Measurements from ENCODE around the gene HDLBP. TPM values are rescaled to one million over a fixed set of nuclear protein-coding genes. Genes with fewer than 3 reads are reported as not detected.

The HDLBP gene
- total RNA-seq, 1 donor from 2014 or later: 405 TPM

- Histone ChIP-seq H3K36me3 (ENCODE audit: control insufficient read depth, insufficient read depth, low read length) (no peaks in the 10 kb centered on the region), H3K27me3 (ENCODE audit: control insufficient read depth, insufficient read depth, low read length) (peaks cover 16% of the 10 kb centered on the region), H3K4me3 (ENCODE audit: low read depth, low read length) (no peak overlapping the region)
- no peak for DNase-seq (ENCODE audit: low read depth)
- no peak for TF ChIP-seq CTCF (IDR thresholded peaks at IDR 0.05; ENCODE audit: insufficient read depth, low read length, poor library complexity, severe bottlenecking)
Observed at GRCh38 chr2:241214766-241215165, 100.7 kb downstream of the HDLBP start.

GRCh38 chr2:241214209-241214608 is 101.3 kb downstream of the HDLBP start:
- no peak for TF ChIP-seq CTCF (IDR thresholded peaks at IDR 0.05; ENCODE audit: insufficient read depth, low read length, poor library complexity, severe bottlenecking)
- Histone ChIP-seq H3K27me3 (ENCODE audit: control insufficient read depth, insufficient read depth, low read length) (peaks cover 16% of the 10 kb centered on the region), H3K4me3 (ENCODE audit: low read depth, low read length) (no peak overlapping the region), H3K36me3 (ENCODE audit: control insufficient read depth, insufficient read depth, low read length) (no peaks in the 10 kb centered on the region)
- DNase-seq (ENCODE audit: low read depth): no peak

GRCh38 chr2:241213567-241213966 is 101.9 kb downstream of the HDLBP start:
- H3K36me3 ChIP-seq (ENCODE audit: control insufficient read depth, insufficient read depth, low read length): no peaks in the 10 kb centered on the region
- no peak overlapping the region for H3K4me3 ChIP-seq (ENCODE audit: low read depth, low read length)
- H3K27me3 ChIP-seq (ENCODE audit: control insufficient read depth, insufficient read depth, low read length): peaks cover 16% of the 10 kb centered on the region
- DNase-seq (ENCODE audit: low read depth): no peak
- no peak for TF ChIP-seq CTCF (IDR thresholded peaks at IDR 0.05; ENCODE audit: insufficient read depth, low read length, poor library complexity, severe bottlenecking)

- Histone ChIP-seq H3K36me3 (ENCODE audit: control insufficient read depth, insufficient read depth, low read length) (no peaks in the 10 kb centered on the region), H3K27me3 (ENCODE audit: control insufficient read depth, insufficient read depth, low read length) (peaks cover 16% of the 10 kb centered on the region), H3K4me3 (ENCODE audit: low read depth, low read length) (no peak overlapping the region)
- TF ChIP-seq CTCF (IDR thresholded peaks at IDR 0.05; ENCODE audit: insufficient read depth, low read length, poor library complexity, severe bottlenecking): no peak
- DNase-seq (ENCODE audit: low read depth): no peak
Observed at GRCh38 chr2:241213041-241213440, 102.4 kb downstream of the HDLBP start.

GRCh38 chr2:241211276-241211675 is 104.2 kb downstream of the HDLBP start:
- H3K27me3 ChIP-seq (ENCODE audit: control insufficient read depth, insufficient read depth, low read length): peaks cover 16% of the 10 kb centered on the region
- H3K4me3 ChIP-seq (ENCODE audit: low read depth, low read length): no peak overlapping the region
- DNase-seq (ENCODE audit: low read depth): no peak
- no peak for TF ChIP-seq CTCF (IDR thresholded peaks at IDR 0.05; ENCODE audit: insufficient read depth, low read length, poor library complexity, severe bottlenecking)
- no peaks in the 10 kb centered on the region for H3K36me3 ChIP-seq (ENCODE audit: control insufficient read depth, insufficient read depth, low read length)

GRCh38 chr2:241209271-241209670 is 106.2 kb downstream of the HDLBP start:
- DNase-seq (ENCODE audit: low read depth): no peak
- H3K4me3 ChIP-seq (ENCODE audit: low read depth, low read length): no peak overlapping the region
- no peak for TF ChIP-seq CTCF (IDR thresholded peaks at IDR 0.05; ENCODE audit: insufficient read depth, low read length, poor library complexity, severe bottlenecking)
- H3K27me3 ChIP-seq (ENCODE audit: control insufficient read depth, insufficient read depth, low read length): peaks cover 14% of the 10 kb centered on the region
- H3K36me3 ChIP-seq (ENCODE audit: control insufficient read depth, insufficient read depth, low read length): no peaks in the 10 kb centered on the region

Measured in kidney epithelial cell (primary cell).